C4-2B (cell line): Measurements from ENCODE around the gene DDX20.
A peak's percentile ranks its signal among the peaks of the same experiment; 100 is the strongest.

Source experiments
- ZFX ChIP-seq: fragments of 450-650 bp; IDR thresholded peaks from 2 replicates; pipeline ENCODE4 v1.6.1; 2017
- TF ChIP-seq, protein P1 (sequence below): fragments of 450-650 bp; conservative IDR thresholded peaks from 2 replicates; pipeline ENCODE4 v1.5.1; 2017; ENCODE audit warnings: mild to moderate bottlenecking

DNA sequence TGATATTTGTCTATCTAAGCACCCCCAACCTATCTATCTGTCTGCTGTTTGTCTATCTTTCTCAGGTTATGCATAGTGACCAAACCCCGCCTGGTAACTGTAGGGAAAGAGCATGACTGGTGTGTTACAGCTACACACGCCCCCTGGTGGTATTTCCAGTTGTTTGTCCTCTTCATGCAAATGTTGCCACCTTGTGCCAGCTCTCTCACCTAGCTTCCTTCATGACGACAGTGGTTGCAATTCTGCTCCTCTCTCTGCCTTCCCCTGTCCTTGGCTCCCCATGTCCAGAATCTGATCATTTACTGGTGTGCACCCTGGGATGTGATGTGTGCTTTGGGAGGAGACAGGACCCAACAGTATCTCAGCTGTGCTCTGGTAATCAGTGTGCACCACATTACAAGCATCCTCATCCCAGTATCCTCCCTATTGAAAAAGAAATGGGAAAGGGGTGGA is 8.4 kb upstream of the DDX20 start:
- TF ChIP-seq, protein P1, sequence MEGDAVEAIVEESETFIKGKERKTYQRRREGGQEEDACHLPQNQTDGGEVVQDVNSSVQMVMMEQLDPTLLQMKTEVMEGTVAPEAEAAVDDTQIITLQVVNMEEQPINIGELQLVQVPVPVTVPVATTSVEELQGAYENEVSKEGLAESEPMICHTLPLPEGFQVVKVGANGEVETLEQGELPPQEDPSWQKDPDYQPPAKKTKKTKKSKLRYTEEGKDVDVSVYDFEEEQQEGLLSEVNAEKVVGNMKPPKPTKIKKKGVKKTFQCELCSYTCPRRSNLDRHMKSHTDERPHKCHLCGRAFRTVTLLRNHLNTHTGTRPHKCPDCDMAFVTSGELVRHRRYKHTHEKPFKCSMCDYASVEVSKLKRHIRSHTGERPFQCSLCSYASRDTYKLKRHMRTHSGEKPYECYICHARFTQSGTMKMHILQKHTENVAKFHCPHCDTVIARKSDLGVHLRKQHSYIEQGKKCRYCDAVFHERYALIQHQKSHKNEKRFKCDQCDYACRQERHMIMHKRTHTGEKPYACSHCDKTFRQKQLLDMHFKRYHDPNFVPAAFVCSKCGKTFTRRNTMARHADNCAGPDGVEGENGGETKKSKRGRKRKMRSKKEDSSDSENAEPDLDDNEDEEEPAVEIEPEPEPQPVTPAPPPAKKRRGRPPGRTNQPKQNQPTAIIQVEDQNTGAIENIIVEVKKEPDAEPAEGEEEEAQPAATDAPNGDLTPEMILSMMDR, result peak; percentile 83
- no peak for TF ChIP-seq ZFX
